ENCODE results near the gene MDM2.

- TF ChIP-seq CTCF (conservative IDR thresholded peaks at IDR 0.05; ENCODE audit: low read depth, low read length) (no peak), EZH2 (IDR thresholded peaks at IDR 0.05; ENCODE audit: low read length, unreplicated experiment) (no peak)
These were observed 34.1 kb downstream of the MDM2 start for GRCh38 chr12:68842123-68842522.

Measured in PC-3 (cell line).